Measurements from ENCODE around the gene UBR3. TPM values are rescaled to one million over a fixed set of nuclear protein-coding genes. Genes with fewer than 3 reads are reported as not detected.

Gene UBR3
- 168 TPM for total RNA-seq

GRCh38 chr2:169827272-169828140 lies at the start of gene UBR3:
TSS of gene UBR3 (plus strand) at chr2:169827454. CDS start at chr2:169827508, 54 bp downstream.

GRCh38 chr2:169798718-169799592 lies 28.3 kb upstream of the UBR3 start, which contains the start of gene SSB:
TSS of gene SSB (plus strand) at chr2:169798871. CDS start at chr2:169800961, 2,090 bp downstream.

DNA sequence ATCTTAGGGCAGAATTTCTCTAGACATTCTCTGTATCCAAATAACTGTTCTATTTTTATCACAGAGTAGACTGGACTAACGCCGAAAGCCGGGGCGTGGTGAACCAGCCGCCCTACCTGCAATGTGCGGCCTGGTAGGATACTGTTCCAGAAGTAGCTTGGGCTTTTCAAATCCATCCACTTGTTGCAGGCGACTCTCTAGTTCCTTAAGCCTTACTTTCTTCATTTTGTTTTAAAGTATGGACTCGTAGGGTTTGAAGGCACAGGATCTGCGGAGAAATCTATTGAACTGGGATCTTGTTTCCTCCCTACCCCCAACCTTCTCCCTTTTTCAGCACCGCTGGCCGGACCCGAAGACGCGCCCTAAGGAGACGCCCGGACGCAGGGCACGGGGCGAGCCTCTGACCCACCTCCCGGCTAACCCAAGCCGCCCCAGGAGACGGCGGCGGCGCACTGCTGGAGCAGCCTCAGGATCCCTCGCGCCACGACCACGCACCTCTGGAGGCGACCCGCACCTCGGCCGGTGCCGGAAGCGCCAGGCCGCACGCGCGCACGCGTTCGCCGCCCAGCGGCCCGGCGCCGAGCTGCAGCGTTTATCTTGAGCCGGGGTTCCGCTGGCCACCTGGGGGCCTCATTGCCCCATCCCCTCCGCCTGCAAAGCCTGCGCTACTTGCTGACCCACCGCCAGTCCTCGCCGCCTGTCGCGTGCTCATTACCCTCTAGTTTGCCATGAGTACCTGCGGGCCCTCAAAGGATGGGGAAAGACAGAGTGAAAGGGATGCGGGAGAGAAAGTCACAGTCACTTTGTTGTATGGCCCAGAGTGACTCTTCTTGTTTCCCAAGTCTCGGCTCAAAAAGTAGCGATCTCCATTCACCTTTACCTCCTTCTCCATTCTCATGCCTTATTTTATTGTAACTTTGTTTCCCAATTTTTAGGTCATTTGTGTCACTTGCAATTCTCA lies 2.6 kb upstream of the UBR3 start, which contains the start of gene METTL5:
METTL5 (minus strand) TSS at position 533 of the 961 bp plus-strand sequence; CDS start at position 225, 308 bp downstream.

Small RNA genes lying within 50 kb of the gene (small RNA-seq; reads per million reads assigned to genes)
- gene RNU6-1006P (ENCODE audit: low replicate concordance): not detected

Other genes starting within 250 kb of the UBR3 start
- gene PPIG, start 243.1 kb upstream of the UBR3 start, total RNA-seq: 49.5 TPM
- gene CFAP210, start 133.0 kb upstream of the UBR3 start, total RNA-seq: 2.2 TPM
- gene PHOSPHO2, start 133.0 kb upstream of the UBR3 start, total RNA-seq: 21.3 TPM
- gene KLHL23, start 93.6 kb upstream of the UBR3 start, total RNA-seq: 178 TPM
- gene SSB, start 28.6 kb upstream of the UBR3 start, total RNA-seq: 85.1 TPM
- gene METTL5, start 2.5 kb upstream of the UBR3 start, total RNA-seq: 43.2 TPM